Uterus (tissue), 4 donors: ENCODE measurements around the gene PCMT1. TPM values are rescaled to one million over a fixed set of nuclear protein-coding genes. Genes with fewer than 3 reads are reported as not detected.

ENCODE experiments used
- DNase-seq, 2 donors: peaks; one replicate each; pipeline ENCODE4 v3.0.0-alpha.2; 2019 to 2020
- H3K27ac ChIP-seq, 2 donors: fragments of 200-600 bp; sonication (generic); 1 replicate in 1 of 2; 2 replicates in 1 of 2; pipeline ENCODE4 v1.5.1; 2016 to 2018
- H3K27me3 ChIP-seq, 2 donors: fragments of 200-600 bp; sonication (generic); one replicate each; pipeline ENCODE4 v1.5.1; 2018 to 2019; ENCODE audit warnings: control low read depth in 1 of 2
- H3K36me3 ChIP-seq, 2 donors: fragments of 200-600 bp; sonication (generic); one replicate each; pipeline ENCODE4 v1.5.1; 2019; ENCODE audit warnings: control low read depth in 1 of 2
- H3K4me1 ChIP-seq, 2 donors: fragments of 200-600 bp; sonication (generic); one replicate each; pipeline ENCODE4 v1.5.1; 2018 to 2019; ENCODE audit warnings: control low read depth in 1 of 2
- H3K4me3 ChIP-seq, 2 donors: fragments of 200-600 bp; sonication (generic); 1 replicate in 1 of 2; 2 replicates in 1 of 2; pipeline ENCODE4 v1.5.1; 2018 to 2019; ENCODE audit warnings: mild to moderate bottlenecking in 1 of 2
- H3K9me3 ChIP-seq, 2 donors: fragments of 200-600 bp; sonication (generic); one replicate each; pipeline ENCODE4 v1.5.1; 2019; ENCODE audit warnings: control low read depth in 1 of 2
- POLR2A ChIP-seq, 2 donors: fragments of 450-650 bp; IDR thresholded peaks; one replicate each; pipeline ENCODE4 v1.6.1; 2016; ENCODE audit warnings: antibody characterized with exemption in 2 of 2, mild to moderate bottlenecking in 1 of 2, moderate library complexity in 1 of 2
- intact Hi-C: fragments of 100-400 bp; cut with DNase I; formaldehyde crosslinking; loops from one replicate; pipeline ENCODE4 v1.15.1; 2023; ENCODE audit warnings: low total_unique reads
- total RNA-seq, 4 donors: library from RNA; depleted of rRNA in 3 of 4; stranded (reverse); fragments of >200 nt in 3 of 4; gene quantifications; one replicate each; pipeline versions ENCODE4 v1.1.0 to v1.2.4, GENCODE V29; 2014 to 2023
- TF ChIP-seq, protein P1 (sequence below), 4 experiments: fragments of 200-600 bp in 2 of 4; fragments of 450-650 bp in 2 of 4; sonication (generic) in 2 of 4; IDR thresholded peaks; one replicate each; pipeline ENCODE4 v1.5.1; 2016 to 2019; ENCODE audit warnings: antibody characterized with exemption in 4 of 4, mild to moderate bottlenecking in 2 of 4, moderate library complexity in 1 of 4
- donor health status: DM: yes; HTN: yes; CAD: no.

PCMT1 gene
- total RNA-seq, 4 donors from 2014 or later, result 34.4 to 147 (median 88.6) TPM

DNA sequence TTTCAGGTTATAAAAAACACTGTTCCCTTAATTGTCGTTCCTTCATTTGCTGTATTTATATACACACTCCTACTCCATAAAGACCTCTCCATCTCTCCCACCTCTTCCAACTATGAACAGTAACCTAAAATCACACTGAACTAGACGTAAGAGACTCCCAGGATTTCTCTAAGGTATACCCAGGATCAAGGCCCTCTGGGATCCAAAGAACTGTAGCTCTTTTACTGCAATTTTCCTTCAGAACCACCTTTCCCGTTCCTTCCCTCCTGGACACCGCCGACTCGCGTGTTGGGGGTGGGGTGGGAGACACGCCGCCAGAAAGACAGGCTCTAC, 32.3 kb upstream of the PCMT1 start:
- peak overlapping the region; percentile 76 to 95 for H3K4me3 ChIP-seq
- TF ChIP-seq POLR2A (IDR thresholded peaks at IDR 0.05), result no peak
- TF ChIP-seq, protein P1, sequence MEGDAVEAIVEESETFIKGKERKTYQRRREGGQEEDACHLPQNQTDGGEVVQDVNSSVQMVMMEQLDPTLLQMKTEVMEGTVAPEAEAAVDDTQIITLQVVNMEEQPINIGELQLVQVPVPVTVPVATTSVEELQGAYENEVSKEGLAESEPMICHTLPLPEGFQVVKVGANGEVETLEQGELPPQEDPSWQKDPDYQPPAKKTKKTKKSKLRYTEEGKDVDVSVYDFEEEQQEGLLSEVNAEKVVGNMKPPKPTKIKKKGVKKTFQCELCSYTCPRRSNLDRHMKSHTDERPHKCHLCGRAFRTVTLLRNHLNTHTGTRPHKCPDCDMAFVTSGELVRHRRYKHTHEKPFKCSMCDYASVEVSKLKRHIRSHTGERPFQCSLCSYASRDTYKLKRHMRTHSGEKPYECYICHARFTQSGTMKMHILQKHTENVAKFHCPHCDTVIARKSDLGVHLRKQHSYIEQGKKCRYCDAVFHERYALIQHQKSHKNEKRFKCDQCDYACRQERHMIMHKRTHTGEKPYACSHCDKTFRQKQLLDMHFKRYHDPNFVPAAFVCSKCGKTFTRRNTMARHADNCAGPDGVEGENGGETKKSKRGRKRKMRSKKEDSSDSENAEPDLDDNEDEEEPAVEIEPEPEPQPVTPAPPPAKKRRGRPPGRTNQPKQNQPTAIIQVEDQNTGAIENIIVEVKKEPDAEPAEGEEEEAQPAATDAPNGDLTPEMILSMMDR (IDR thresholded peaks at IDR 0.05), result no peak
- no peaks in the 10 kb centered on the region for H3K36me3 ChIP-seq
- no peaks in the 10 kb centered on the region for H3K4me1 ChIP-seq
- intact Hi-C loops, result no loop called here
- no peaks in the 10 kb centered on the region for H3K27me3 ChIP-seq
- peak overlapping the region; percentile 98 to 99 for H3K27ac ChIP-seq
- no peak for DNase-seq
- H3K9me3 ChIP-seq, result no peaks in the 10 kb centered on the region

GRCh38 chr6:149717588-149718458, 31.7 kb upstream of the PCMT1 start, which contains the start of gene LATS1:
Gene LATS1 (minus strand): TSS chr6:149718101. CDS start chr6:149702126, 15,975 bp downstream.
- TF ChIP-seq POLR2A (IDR thresholded peaks at IDR 0.05), result peak; percentile 56 to 79
- TF ChIP-seq, protein P1 (IDR thresholded peaks at IDR 0.05), result no peak
- H3K4me1 ChIP-seq, result no peaks in the 10 kb centered on the region
- H3K27me3 ChIP-seq, result no peaks in the 10 kb centered on the region
- H3K36me3 ChIP-seq, result no peaks in the 10 kb centered on the region
- H3K27ac ChIP-seq, result peak within 1 kb of the TSS; percentile 98 to 99
- H3K4me3 ChIP-seq, result peak within 1 kb of the TSS; percentile 76 to 95
- intact Hi-C loops, result no loop called here
- no peaks in the 10 kb centered on the region for H3K9me3 ChIP-seq
- DNase-seq, result peak; percentile 85 to 90

DNA sequence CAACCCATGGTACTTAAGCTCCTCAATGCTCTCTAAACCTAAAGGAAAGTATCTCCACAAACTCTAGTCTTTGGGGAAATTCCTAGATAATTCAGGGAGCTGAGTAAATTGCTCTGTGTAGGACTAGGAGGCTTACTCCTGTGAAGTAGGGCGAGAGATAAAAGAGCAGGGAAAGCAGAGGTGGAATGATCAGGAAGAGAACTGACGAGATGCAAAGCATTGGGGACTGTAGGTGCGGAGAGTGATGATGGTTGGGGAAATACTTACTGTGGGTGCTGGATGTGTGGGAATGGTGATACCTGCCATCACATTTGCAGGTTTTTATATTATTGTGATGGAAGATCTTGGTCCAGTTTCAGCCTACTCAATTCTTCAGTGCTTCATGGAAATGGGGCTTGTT, 30.0 kb upstream of the PCMT1 start:
- no peak for TF ChIP-seq POLR2A (IDR thresholded peaks at IDR 0.05)
- TF ChIP-seq, protein P1 (IDR thresholded peaks at IDR 0.05), result no peak
- H3K27me3 ChIP-seq, result no peaks in the 10 kb centered on the region
- H3K27ac ChIP-seq, result no peak overlapping the region
- intact Hi-C loops, result no loop called here
- H3K4me3 ChIP-seq, result no peak overlapping the region
- H3K9me3 ChIP-seq, result no peaks in the 10 kb centered on the region
- no peaks in the 10 kb centered on the region for H3K4me1 ChIP-seq
- H3K36me3 ChIP-seq, result no peaks in the 10 kb centered on the region
- no peak for DNase-seq

GRCh38 chr6:149723262-149723661, 26.3 kb upstream of the PCMT1 start:
- H3K4me1 ChIP-seq, result no peaks in the 10 kb centered on the region
- intact Hi-C loops, result no loop called here
- TF ChIP-seq, protein P1 (IDR thresholded peaks at IDR 0.05), result no peak
- TF ChIP-seq POLR2A (IDR thresholded peaks at IDR 0.05), result no peak
- no peaks in the 10 kb centered on the region for H3K36me3 ChIP-seq
- DNase-seq, result no peak
- H3K4me3 ChIP-seq, result no peak overlapping the region
- H3K27me3 ChIP-seq, result no peaks in the 10 kb centered on the region
- no peak overlapping the region for H3K27ac ChIP-seq
- no peaks in the 10 kb centered on the region for H3K9me3 ChIP-seq

DNA sequence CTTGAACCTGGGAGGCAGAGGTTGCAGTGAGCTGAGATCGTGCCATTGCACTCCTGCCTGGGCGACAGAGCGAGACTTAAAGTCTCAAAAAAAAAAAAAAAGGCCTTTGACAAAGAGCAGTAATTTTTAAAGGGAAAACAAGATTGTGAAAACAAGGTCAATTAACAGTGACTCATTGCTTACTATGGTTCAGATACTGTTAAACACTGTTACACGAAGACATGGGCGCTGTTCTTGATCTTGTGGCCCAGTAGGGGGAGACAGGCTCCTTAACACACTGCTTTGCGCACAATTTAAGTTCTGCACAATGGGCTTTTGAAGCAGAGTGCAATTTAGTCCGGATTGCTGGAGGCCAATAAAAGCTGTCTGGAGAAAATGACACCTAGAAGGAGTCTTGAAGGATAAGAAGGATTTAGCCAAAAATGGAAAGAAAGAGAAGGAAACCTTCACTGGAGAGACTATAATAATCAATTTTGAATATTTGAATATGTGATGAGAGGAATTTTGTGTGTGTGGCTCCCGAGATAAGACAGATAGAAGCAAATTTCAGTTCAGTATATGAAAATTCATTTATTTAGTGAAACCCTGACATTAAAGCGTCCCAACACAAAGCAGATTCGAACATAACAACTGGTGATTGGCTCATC, 25.6 kb upstream of the PCMT1 start:
- TF ChIP-seq, protein P1 (IDR thresholded peaks at IDR 0.05), result peak; percentile 32 to 62 (median 56)
- TF ChIP-seq POLR2A (IDR thresholded peaks at IDR 0.05), result no peak
- peak in 1 of 2 donors; percentile 31 for DNase-seq
- Histone ChIP-seq H3K4me3 (no peak overlapping the region), H3K27me3 (no peaks in the 10 kb centered on the region), H3K9me3 (no peaks in the 10 kb centered on the region), H3K27ac (no peak overlapping the region), H3K4me1 (no peaks in the 10 kb centered on the region), H3K36me3 (no peaks in the 10 kb centered on the region)
- intact Hi-C loops, result no loop called here
